NT2/D1 (cell line): Measurements from ENCODE around the gene RPS18.

Experiments
- YY1 ChIP-seq: IDR thresholded peaks from 2 replicates; pipeline ENCODE4 v1.6.1; 2011; ENCODE audit not compliant: insufficient read length, insufficient read depth
- ZNF274 ChIP-seq: IDR thresholded peaks from 2 replicates; pipeline ENCODE4 v1.6.1; 2011; ENCODE audit warnings: mild to moderate bottlenecking, low read depth, low read length

- TF ChIP-seq ZNF274 (no peak), YY1 (no peak)
Observed at GRCh38 chr6:33249732-33250630, 21.9 kb upstream of the RPS18 start.
